IPS-NIHi11 (cell line): ENCODE measurements around the gene KL.

Source experiments
- DNase-seq: peaks from one replicate; pipeline ENCODE4 v3.0.0; 2012; ENCODE audit warnings: mixed read lengths, low spot score

KL gene

DNA sequence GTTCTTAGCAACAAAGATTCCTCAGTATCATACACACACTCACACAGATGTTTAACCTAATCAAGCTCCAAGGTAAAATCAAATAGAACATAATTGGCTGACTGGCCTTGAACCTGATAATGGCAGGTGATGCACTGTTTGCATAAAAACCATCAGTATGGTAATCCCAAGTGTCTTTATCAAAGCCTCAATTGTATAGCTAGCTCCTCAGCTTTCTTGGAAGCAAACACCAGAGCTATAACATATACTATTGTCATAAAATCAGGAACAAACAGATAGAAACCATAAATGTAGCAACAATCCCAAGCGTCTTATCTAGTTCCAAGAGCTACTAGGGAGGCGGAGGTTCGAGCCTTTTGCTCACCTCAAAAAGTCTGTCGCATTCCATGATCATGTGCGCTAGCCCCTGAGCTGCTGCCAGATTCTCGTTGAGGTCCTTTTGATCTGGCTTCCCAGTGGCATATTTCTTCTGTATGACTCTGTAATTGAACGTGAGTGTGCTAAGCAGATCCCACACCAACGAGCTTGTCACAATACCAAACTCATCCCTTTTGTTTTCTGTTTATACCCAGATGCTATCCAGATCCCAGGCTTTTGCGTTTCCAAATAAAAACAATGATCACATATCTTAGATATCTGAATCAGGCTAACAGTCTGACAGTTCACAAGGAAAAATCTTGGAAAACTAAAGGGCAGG lies 95.3 kb downstream of the KL start:
- DNase-seq: no peak

DNA sequence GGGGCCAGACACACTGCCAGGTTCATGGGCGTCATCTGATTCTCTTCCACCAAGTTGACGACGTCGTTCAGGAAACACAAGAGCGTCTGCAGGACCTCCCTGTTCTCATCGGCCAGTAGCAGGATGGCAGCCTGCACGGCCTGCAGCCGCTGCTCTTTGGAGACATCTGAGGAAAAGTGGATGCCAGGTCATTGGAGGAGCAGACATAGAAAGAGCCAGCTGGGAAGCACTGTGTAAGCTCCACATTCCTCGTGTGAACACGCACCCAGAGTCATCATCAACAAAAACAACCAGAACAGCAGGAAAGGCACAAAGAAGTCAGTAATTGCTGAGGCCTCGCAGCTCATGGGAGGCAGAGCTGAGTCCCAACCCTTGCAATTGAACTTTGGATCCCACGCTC lies 96.5 kb downstream of the KL start:
- DNase-seq: no peak

DNA sequence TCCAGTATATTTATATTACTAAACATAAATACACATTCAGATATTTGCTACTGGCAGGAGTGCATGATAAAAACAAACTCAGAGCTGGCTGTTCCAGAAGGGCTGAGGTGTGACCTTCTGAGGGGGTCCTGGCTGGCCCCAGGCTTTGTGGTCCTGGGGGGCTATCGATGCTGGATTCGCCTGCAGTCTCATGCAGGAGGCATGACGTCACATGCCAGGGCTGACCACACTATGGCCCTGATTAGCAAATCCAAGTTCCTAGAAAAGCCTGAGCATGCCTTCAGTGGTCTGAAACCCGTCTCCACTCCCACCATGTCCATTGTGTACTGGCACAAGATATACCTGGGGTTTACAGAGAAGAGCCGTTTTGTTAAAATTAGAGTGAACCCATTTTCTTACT lies 97.9 kb downstream of the KL start:
- no peak for DNase-seq

DNA sequence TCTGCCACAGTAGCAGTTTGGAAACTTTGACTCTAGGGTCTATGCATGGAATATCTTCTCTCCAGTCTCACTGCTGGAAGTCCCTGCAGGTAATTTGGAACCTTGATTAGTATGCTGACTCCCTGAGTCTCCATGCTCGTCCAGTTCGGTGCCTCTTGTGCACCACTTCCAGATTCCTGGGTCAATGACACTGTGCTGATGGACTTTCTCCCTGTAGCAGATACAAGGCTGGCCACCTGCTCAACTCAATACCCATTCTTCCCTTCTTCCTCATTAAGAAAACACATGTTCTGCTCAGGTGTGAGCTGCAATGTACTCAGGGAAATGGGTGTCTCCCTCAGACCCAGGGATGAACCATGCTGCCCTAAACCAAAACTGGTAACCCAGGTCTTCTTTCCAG lies 99.1 kb downstream of the KL start:
- DNase-seq: no peak
